SU-DHL-6 (cell line): ENCODE results near the gene ELMO1.

Experiments used
- H2AFZ ChIP-seq: fragments of 200-600 bp; sonication (generic); 2 replicates; pipeline ENCODE4 v1.6.1; 2014; ENCODE audit warnings: low read depth, mild to moderate bottlenecking, moderate library complexity, mixed read lengths, antibody characterized with exemption, low read length; ENCODE audit not compliant: severe bottlenecking
- H3F3A ChIP-seq: fragments of 200-600 bp; shearing (Covaris generic); 2 replicates; pipeline ENCODE4 v1.6.0; 2016; ENCODE audit warnings: antibody characterized with exemption, mild to moderate bottlenecking; ENCODE audit not compliant: insufficient read depth
- H3K27ac ChIP-seq: fragments of 200-600 bp; sonication (generic); 2 replicates; pipeline ENCODE4 v1.5.1; 2016; ENCODE audit warnings: low read depth, mild to moderate bottlenecking, low read length, moderate library complexity, mixed read lengths
- H3K27me3 ChIP-seq: fragments of 200-600 bp; sonication (generic), shearing (Covaris generic); 2 replicates; pipeline ENCODE4 v1.6.0; 2014; ENCODE audit warnings: mild to moderate bottlenecking, low read length
- H3K36me3 ChIP-seq: fragments of 200-600 bp; sonication (generic); 2 replicates; pipeline ENCODE4 v1.6.1; 2014; ENCODE audit warnings: mild to moderate bottlenecking, low read length, mixed read lengths
- H3K4me2 ChIP-seq: fragments of 300-600, 200-600 bp; shearing (Covaris generic), sonication (generic); 2 replicates; pipeline ENCODE4 v1.6.0; 2014; ENCODE audit warnings: low read length, low read depth, mild to moderate bottlenecking; ENCODE audit not compliant: poor library complexity, severe bottlenecking
- H3K4me3 ChIP-seq: fragments of 200-600 bp; sonication (generic); 2 replicates; pipeline ENCODE4 v1.5.1; 2014; ENCODE audit warnings: antibody characterized with exemption, low read length, mild to moderate bottlenecking, mixed read lengths; ENCODE audit not compliant: insufficient read depth, poor library complexity, severe bottlenecking
- H3K79me2 ChIP-seq: fragments of 200-600 bp; sonication (generic); 2 replicates; pipeline ENCODE4 v1.6.1; 2014; ENCODE audit warnings: mild to moderate bottlenecking, low read length, moderate library complexity; ENCODE audit not compliant: insufficient read depth
- H3K9ac ChIP-seq: fragments of 200-600 bp; sonication (generic); 2 replicates; pipeline ENCODE4 v1.7.0; 2014; ENCODE audit warnings: mild to moderate bottlenecking, low read length
- H3K9me2 ChIP-seq: fragments of 200-600 bp; sonication (generic); replicated peaks from 2 replicates; pipeline ENCODE4 v1.6.1; 2014; ENCODE audit warnings: low read length; ENCODE audit not compliant: insufficient read depth
- H3K9me3 ChIP-seq: fragments of 200-600 bp; sonication (generic); 2 replicates; pipeline ENCODE4 v1.6.1; 2014; ENCODE audit warnings: low read length, mixed read lengths; ENCODE audit not compliant: insufficient read depth
- H4K20me1 ChIP-seq: fragments of 200-600 bp; sonication (generic); 2 replicates; pipeline ENCODE4 v1.6.1; 2014; ENCODE audit warnings: low read depth, mild to moderate bottlenecking, antibody characterized with exemption, low read length, moderate library complexity, mixed read lengths
- CTCF ChIP-seq: fragments of 200-600 bp; sonication (generic); IDR thresholded peaks from one replicate; pipeline ENCODE4 v1.5.1; 2017; ENCODE audit warnings: antibody characterized with exemption, mild to moderate bottlenecking, low read length, moderate library complexity; ENCODE audit not compliant: insufficient read depth, poor library complexity, severe bottlenecking
- EZH2phosphoT487 ChIP-seq: fragments of 200-600 bp; sonication (generic), shearing (Covaris generic); conservative IDR thresholded peaks from 2 replicates; pipeline ENCODE4 v1.6.1; 2018; ENCODE audit warnings: mild to moderate bottlenecking, antibody characterized with exemption, low read length, moderate library complexity, mixed read lengths

The ELMO1 gene

GRCh38 chr7:37070471-37070870 is 378.2 kb downstream of the ELMO1 start:
- H3K27me3 ChIP-seq, result no peaks in the 10 kb centered on the region
- TF ChIP-seq EZH2phosphoT487, result no peak
- TF ChIP-seq CTCF, result no peak
- H3K9me3 ChIP-seq, result no peaks in the 10 kb centered on the region
- no peaks in the 10 kb centered on the region for H3K36me3 ChIP-seq
- no peak overlapping the region for H3K4me3 ChIP-seq
- H4K20me1 ChIP-seq, result no peaks in the 10 kb centered on the region
- no peak overlapping the region for H3K27ac ChIP-seq
- H3K79me2 ChIP-seq, result no peaks in the 10 kb centered on the region
- H3K4me2 ChIP-seq, result no peak overlapping the region
- H3K9ac ChIP-seq, result no peak overlapping the region
- no peaks in the 10 kb centered on the region for H3F3A ChIP-seq
- no peaks in the 10 kb centered on the region for H3K9me2 ChIP-seq
- no peak overlapping the region for H2AFZ ChIP-seq

- Histone ChIP-seq H3K9me2 (no peaks in the 10 kb centered on the region), H4K20me1 (no peaks in the 10 kb centered on the region), H3K9me3 (no peaks in the 10 kb centered on the region), H3K4me2 (no peak overlapping the region), H3K4me3 (no peak overlapping the region), H3K79me2 (no peaks in the 10 kb centered on the region), H3K9ac (no peak overlapping the region), H2AFZ (no peak overlapping the region), H3K36me3 (no peaks in the 10 kb centered on the region), H3K27me3 (no peaks in the 10 kb centered on the region), H3F3A (no peaks in the 10 kb centered on the region), H3K27ac (no peak overlapping the region)
- TF ChIP-seq CTCF, result no peak
- no peak for TF ChIP-seq EZH2phosphoT487
Measured at GRCh38 chr7:37070031-37070430, 378.6 kb downstream of the ELMO1 start.

GRCh38 chr7:37069336-37069735 is 379.3 kb downstream of the ELMO1 start:
- no peaks in the 10 kb centered on the region for H3K79me2 ChIP-seq
- no peaks in the 10 kb centered on the region for H4K20me1 ChIP-seq
- H2AFZ ChIP-seq, result no peak overlapping the region
- H3K4me2 ChIP-seq, result no peak overlapping the region
- H3K27me3 ChIP-seq, result no peaks in the 10 kb centered on the region
- no peaks in the 10 kb centered on the region for H3F3A ChIP-seq
- no peak for TF ChIP-seq EZH2phosphoT487
- TF ChIP-seq CTCF, result no peak
- H3K27ac ChIP-seq, result no peak overlapping the region
- H3K9ac ChIP-seq, result no peak overlapping the region
- H3K4me3 ChIP-seq, result no peak overlapping the region
- H3K36me3 ChIP-seq, result no peaks in the 10 kb centered on the region
- no peaks in the 10 kb centered on the region for H3K9me3 ChIP-seq
- H3K9me2 ChIP-seq, result no peaks in the 10 kb centered on the region
